GM18519 (cell line): ENCODE measurements around the gene ASRGL1.

ENCODE experiments used
- ATAC-seq: cut with Tn5 transposase; IDR thresholded peaks from one replicate; pipeline ENCODE4 v1.9.1; 2021; ENCODE audit warnings: mild to moderate bottlenecking, moderate library complexity; ENCODE audit not compliant: unreplicated experiment, low FRiP score

The ASRGL1 gene

DNA sequence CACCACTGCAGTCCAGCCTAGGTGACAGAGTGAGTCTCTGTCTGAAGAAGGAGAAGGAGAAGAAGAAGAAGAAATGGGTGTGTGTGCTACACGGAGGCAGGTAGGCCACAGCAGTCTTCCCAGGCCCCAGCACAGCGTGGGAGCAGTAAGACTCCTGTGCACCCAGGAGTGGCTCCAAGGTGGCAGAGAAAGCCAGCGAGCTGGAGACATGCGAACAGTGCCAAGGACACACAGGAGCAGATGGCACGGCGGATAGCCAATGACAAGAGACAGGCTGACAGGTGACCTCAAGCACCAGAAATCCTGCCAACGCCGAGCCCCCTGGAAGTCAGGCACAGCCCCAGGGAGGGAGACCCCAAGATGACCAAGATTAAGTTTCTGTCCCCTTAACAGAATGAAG is 72.6 kb downstream of the ASRGL1 start:
- no peak for ATAC-seq

DNA sequence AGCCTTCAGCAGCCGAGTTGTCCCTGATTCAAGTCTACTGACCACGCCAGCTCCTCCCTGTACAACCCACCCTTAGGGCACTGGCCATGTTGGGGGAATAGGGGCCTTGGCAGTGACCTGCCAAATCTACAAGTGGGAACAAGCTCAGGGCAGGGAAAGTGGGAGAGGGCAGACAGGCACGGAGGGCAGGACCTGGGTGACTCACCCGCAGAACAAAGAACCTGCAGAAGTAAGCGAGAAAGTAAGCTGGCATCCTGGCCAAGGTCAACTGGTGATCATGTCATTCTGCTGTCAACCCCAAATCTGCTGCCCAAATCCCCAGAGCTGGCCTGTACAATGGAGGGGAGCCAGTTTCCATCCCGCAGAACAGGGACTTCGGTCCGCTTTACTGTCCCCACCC is 73.7 kb downstream of the ASRGL1 start:
- ATAC-seq = no peak

- ATAC-seq = no peak
Observed at GRCh38 chr11:62411524-62411923, 74.3 kb downstream of the ASRGL1 start.

GRCh38 chr11:62413060-62413696 is 75.9 kb downstream of the ASRGL1 start:
- ATAC-seq = no peak

DNA sequence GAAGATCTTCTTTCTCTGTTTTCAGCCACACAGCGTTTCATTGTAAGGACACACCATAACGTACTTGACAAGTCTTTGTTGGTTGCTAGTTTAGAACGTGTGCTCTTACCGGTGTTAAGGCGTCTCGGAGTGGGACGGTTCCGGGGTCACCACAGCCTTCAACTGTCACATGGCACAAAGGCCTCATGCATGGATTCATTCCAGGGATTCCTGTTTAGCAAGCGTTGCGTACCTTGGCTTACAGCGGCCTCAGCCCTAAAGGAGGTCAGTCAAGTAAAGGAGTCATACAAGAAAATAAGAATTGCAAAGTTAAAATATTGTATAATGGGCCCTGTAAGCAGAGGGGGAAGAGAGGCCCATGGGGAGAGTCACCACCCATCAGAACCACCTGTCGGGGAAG is 79.3 kb downstream of the ASRGL1 start:
- no peak for ATAC-seq

DNA sequence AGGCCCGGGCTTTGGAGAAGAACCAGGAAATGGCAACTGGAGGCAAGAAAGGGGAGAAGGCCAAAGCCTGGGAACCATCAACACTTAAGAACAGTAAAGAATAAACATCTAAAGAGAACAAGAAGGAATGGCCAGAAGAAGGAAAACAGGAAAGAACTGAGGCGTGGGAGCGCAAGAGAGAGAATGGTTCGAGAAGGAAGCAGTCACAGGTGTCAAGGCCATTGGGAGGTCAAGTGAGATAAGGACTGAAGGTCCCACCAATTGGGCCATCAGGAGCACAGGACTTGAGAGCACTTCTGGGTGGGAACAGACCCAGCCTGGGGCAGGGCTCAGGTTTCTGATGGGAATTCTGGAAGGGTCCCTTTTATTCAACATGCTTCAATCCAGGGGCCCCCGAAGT is 80.9 kb downstream of the ASRGL1 start:
- ATAC-seq = no peak

GRCh38 chr11:62418733-62419132 is 81.5 kb downstream of the ASRGL1 start, which contains the start of gene SCGB1A1:
Gene SCGB1A1 (plus strand): TSS chr11:62419033. CDS start chr11:62419096, 63 bp downstream.
- no peak for ATAC-seq

DNA sequence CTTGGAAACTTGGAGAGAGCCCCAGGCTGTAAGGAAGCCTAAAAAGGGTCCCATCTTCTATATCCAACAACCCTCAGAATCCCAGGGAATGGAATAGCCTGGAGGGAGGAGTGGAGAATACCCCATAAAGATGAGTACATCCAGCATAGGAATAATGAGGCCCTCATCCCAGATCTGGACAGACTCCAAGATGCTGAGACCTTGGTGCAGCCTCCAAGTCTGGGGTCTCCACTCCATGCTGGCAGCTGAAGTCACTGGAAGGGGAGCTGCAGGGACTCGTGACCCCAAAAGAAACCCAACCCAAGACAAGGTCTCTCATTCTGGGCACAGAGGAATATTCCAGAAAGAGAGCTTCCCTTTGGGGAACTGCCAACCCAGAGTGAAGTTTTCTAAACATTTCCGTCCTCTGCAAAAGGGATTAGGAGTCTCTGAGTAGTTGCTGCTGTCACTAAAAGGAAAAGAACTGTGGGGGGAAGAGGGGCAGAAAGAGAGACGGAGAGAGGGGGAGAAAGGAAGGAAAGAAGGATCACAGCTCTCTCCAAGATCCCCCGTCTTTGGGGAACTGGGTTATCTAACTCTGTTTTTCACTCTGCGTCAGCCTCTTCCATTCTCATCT is 82.2 kb downstream of the ASRGL1 start:
- ATAC-seq = no peak

DNA sequence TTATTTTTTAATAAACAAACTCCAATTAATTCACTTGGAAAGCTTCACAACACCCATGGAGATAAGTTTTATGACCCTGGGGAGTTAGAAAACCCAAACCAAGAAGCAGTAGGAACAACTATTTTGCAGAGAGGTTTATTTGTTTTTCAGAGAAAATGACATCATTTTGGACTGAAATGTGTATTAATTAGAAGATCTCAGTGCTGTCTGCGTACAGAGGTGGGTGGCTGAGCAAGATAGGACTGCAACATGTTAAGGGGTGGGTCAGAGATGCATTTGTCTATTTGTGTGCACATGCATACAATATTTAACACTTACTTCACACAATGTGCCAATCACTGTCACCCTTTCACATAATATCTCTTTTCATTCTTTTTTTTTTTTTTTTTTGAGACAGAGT is 82.7 kb downstream of the ASRGL1 start:
- ATAC-seq = no peak

- no peak for ATAC-seq
Observed at GRCh38 chr11:62420882-62421281, 83.6 kb downstream of the ASRGL1 start.

DNA sequence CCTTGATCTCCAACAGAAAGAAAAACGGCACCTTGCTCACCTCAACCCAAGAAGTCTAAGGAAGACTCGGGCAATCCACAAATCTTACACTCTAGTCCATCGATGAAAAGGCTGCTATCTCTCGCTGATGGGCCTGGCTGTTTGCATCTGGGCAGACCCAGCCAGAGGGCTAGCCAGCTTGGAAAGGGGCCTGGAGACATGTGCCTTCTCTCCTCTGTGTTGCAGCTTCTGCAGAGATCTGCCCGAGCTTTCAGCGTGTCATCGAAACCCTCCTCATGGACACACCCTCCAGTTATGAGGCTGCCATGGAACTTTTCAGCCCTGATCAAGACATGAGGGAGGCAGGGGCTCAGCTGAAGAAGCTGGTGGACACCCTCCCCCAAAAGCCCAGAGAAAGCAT is 84.7 kb downstream of the ASRGL1 start:
- no peak for ATAC-seq

DNA sequence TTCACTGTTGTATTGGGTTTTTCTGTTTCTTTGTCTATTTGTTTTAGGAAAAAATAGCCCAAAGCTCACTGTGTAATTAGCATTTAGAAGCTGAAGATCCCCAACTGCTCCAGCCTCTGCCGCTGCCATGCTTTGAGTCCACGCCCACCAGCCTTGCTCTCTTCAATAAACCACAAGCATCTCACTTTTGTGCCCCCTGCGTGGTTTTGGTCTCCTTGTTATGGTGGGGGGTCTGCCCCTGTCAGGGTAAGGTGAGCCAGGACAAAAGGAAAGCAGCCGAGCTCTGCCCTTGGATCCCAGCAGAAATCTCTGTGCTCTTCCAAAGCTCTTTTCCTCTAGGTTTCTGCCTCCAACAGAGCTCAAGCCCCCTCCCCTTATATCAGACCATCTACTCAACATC is 85.8 kb downstream of the ASRGL1 start:
- ATAC-seq = no peak

DNA sequence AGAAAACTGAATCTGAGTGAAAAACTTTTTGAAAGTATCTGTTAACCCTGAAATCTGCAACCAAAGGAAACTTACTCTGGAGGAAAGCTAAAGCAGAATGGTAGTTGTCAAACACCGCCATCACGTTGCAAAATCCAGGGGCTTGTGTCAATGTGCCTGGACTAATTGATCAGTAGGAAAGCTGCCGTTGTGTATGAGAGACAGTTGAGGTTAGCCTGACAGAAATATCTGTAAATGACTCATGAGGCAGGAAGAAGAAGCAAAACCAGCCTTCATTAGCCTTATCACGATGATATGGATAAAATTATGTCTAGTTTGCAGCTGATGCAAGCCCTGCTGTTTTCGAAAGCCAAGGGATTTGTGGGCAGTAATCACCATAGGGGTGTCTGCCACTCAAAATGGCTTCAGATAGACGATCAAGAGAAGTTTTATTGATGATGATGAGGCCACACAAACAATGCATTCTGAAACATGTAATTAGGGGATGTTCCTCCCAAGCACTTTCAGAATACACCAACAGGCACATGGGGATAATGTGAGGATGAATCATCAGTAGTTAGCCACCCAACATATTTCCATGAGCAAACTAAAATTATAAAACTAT is 90.5 kb downstream of the ASRGL1 start:
- ATAC-seq = no peak

GRCh38 chr11:62428871-62429560 is 91.8 kb downstream of the ASRGL1 start:
- ATAC-seq = no peak

DNA sequence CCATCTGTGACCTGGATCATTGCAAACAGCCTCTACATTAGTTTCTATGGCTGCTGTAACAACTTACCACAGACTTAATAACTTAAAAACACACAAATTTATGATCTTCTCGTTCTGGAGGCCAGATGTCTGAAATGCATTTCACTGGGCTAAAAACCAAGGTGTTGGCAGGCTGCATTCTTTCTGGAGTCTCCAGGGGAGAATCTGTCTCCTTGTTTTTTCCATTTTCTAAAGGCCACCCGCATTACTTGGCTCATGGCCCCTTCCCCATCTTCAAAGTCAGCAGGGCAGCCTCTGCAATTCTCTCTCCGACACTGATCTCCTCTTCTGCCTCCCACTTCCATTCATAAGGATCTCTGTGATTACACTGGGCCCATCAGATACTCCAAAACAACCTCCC is 93.2 kb downstream of the ASRGL1 start:
- no peak for ATAC-seq

- no peak for ATAC-seq
Observed at GRCh38 chr11:62431171-62431901, 94.1 kb downstream of the ASRGL1 start.

- no peak for ATAC-seq
Observed at GRCh38 chr11:62432695-62433094, 95.4 kb downstream of the ASRGL1 start.

DNA sequence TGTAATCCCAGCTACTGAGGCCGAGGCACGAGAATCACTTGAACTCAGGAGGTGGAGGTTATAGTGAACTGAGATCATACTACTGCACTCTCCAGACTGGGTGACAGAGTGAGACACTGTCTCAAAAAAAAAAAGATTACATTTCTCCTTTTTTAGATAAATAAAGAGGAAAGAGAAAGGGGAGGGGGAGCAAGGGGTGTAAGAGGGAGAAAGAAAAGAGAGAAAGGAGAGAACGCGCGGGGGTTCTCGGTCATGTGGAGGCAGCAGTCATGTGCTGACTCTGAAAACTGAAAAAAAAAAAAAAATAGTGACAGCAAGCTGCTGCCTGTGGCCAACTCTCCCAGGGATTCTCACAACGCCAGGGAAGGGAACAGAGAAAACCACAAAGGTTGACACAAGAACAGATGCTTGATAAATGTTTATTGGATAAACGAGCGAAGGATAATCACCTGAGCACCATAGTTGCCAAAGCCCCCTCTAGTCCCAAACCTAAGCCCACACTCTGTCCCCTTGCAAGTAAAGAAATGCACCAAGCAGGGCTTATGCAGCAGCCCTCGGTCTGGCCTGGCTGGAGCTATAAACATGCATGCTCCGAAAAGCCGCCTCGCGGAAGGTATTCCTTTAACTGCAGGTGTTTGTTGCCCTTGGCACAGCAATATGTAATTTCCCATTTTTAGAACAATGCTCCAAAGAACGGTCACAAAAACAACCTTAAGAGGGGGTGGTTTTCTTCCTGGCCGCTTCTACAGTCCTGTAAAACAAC is 96.1 kb downstream of the ASRGL1 start:
- ATAC-seq = no peak

GRCh38 chr11:62433904-62434276 is 96.6 kb downstream of the ASRGL1 start:
- no peak for ATAC-seq
